MM.1S (cell line): ENCODE measurements around the gene EP400.

Source experiments
- DNase-seq: peaks from one replicate; pipeline ENCODE4 v3.0.0-alpha.2; 2015
- H2AFZ ChIP-seq: fragments of 300-600 bp; sonication (generic); 2 replicates; pipeline ENCODE4 v1.6.0; 2016; ENCODE audit warnings: antibody characterized with exemption, low read length
- H3F3A ChIP-seq: fragments of 300-600 bp; sonication (generic); 2 replicates; pipeline ENCODE4 v1.6.1; 2016; ENCODE audit warnings: mild to moderate bottlenecking, antibody characterized with exemption, low read length, moderate library complexity, mixed read lengths; ENCODE audit not compliant: insufficient read depth
- H3K27ac ChIP-seq: fragments of 300-600 bp; sonication (generic); 2 replicates; pipeline ENCODE4 v1.5.1; 2016; ENCODE audit warnings: mild to moderate bottlenecking, low read length
- H3K27me3 ChIP-seq: fragments of 300-600 bp; sonication (generic); replicated peaks from 2 replicates; pipeline ENCODE4 v1.6.0; 2016; ENCODE audit warnings: low read length; ENCODE audit not compliant: insufficient read depth
- H3K36me3 ChIP-seq: fragments of 300-600 bp; sonication (generic); replicated peaks from 2 replicates; pipeline ENCODE4 v1.6.1; 2016; ENCODE audit warnings: mild to moderate bottlenecking, low read length, mixed read lengths; ENCODE audit not compliant: insufficient read depth
- H3K4me1 ChIP-seq: fragments of 300-600 bp; sonication (generic); 2 replicates; pipeline ENCODE4 v1.6.1; 2016; ENCODE audit warnings: low read length, mixed read lengths
- H3K4me2 ChIP-seq: fragments of 300-600 bp; sonication (generic); 2 replicates; pipeline ENCODE4 v1.6.0; 2016; ENCODE audit warnings: low read depth, low read length
- H3K4me3 ChIP-seq: fragments of 300-600 bp; sonication (generic); 2 replicates; pipeline ENCODE4 v1.5.1; 2016; ENCODE audit warnings: low read length, mixed read lengths
- H3K79me2 ChIP-seq: fragments of 300-600 bp; sonication (generic); 2 replicates; pipeline ENCODE4 v1.6.1; 2016; ENCODE audit warnings: mixed run types, low read length, mixed read lengths
- H3K9ac ChIP-seq: fragments of 300-600 bp; sonication (generic); 2 replicates; pipeline ENCODE4 v1.6.1; 2016; ENCODE audit warnings: low read length, mixed read lengths
- H3K9me2 ChIP-seq: fragments of 300-600 bp; sonication (generic); replicated peaks from 2 replicates; pipeline ENCODE4 v1.6.1; 2016; ENCODE audit warnings: mild to moderate bottlenecking, low read length, mixed read lengths; ENCODE audit not compliant: insufficient read depth
- H3K9me3 ChIP-seq: fragments of 300-600 bp; sonication (generic); replicated peaks from 2 replicates; pipeline ENCODE4 v1.6.1; 2016; ENCODE audit warnings: mild to moderate bottlenecking, low read length, mixed read lengths; ENCODE audit not compliant: insufficient read depth
- H4K20me1 ChIP-seq: fragments of 300-600 bp; sonication (generic); 2 replicates; pipeline ENCODE4 v1.6.1; 2016; ENCODE audit warnings: mild to moderate bottlenecking, low read length, moderate library complexity, mixed read lengths; ENCODE audit not compliant: insufficient read depth
- EZH2 ChIP-seq: fragments of 300-600 bp; sonication (generic); optimal IDR thresholded peaks from 2 replicates; pipeline ENCODE3; 2017; ENCODE audit warnings: low read depth, mild to moderate bottlenecking, antibody characterized with exemption, low read length, mixed read lengths
- EZH2phosphoT487 ChIP-seq: fragments of 300-600 bp; sonication (generic); IDR thresholded peaks from 2 replicates; pipeline ENCODE4 v1.6.1; 2018; ENCODE audit warnings: antibody characterized with exemption, low read length
- TF ChIP-seq, protein P1 (sequence below): fragments of 300-600 bp; sonication (generic); IDR thresholded peaks from 2 replicates; pipeline ENCODE4 v1.5.1; 2016; ENCODE audit warnings: antibody characterized with exemption, low read length, mixed read lengths

The EP400 gene

DNA sequence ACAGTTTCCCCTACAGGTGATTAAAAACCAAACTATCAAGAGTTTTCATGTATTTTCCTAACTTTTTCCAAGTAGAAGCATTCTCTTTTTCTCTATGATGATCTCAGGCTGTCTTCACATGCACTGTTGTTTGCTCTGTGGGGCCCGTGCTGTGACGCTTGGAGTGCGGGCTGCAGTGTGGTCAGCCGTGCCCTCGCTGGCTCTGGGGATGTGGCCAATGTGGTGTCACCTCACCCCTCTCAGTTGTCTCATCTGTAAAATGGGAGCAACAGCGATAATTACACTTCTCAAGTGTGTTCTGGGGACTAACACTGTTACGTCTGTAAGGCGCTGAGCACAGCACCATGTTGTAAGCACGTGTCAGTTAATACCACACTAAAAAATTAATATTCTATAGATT, 165.8 kb downstream of the EP400 start:
- Histone ChIP-seq H3K4me1 (no peaks in the 10 kb centered on the region), H3K36me3 (no peaks in the 10 kb centered on the region), H3K9ac (no peak overlapping the region), H3K4me2 (no peak overlapping the region), H4K20me1 (no peaks in the 10 kb centered on the region), H3K9me3 (no peaks in the 10 kb centered on the region), H2AFZ (no peak overlapping the region), H3K27me3 (no peaks in the 10 kb centered on the region), H3K9me2 (no peaks in the 10 kb centered on the region), H3K4me3 (no peak overlapping the region), H3K27ac (no peak overlapping the region), H3F3A (no peaks in the 10 kb centered on the region), H3K79me2 (no peaks in the 10 kb centered on the region)
- DNase-seq = no peak
- no peak for TF ChIP-seq EZH2phosphoT487
- no peak for TF ChIP-seq EZH2
- TF ChIP-seq, protein P1, sequence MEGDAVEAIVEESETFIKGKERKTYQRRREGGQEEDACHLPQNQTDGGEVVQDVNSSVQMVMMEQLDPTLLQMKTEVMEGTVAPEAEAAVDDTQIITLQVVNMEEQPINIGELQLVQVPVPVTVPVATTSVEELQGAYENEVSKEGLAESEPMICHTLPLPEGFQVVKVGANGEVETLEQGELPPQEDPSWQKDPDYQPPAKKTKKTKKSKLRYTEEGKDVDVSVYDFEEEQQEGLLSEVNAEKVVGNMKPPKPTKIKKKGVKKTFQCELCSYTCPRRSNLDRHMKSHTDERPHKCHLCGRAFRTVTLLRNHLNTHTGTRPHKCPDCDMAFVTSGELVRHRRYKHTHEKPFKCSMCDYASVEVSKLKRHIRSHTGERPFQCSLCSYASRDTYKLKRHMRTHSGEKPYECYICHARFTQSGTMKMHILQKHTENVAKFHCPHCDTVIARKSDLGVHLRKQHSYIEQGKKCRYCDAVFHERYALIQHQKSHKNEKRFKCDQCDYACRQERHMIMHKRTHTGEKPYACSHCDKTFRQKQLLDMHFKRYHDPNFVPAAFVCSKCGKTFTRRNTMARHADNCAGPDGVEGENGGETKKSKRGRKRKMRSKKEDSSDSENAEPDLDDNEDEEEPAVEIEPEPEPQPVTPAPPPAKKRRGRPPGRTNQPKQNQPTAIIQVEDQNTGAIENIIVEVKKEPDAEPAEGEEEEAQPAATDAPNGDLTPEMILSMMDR = no peak

DNA sequence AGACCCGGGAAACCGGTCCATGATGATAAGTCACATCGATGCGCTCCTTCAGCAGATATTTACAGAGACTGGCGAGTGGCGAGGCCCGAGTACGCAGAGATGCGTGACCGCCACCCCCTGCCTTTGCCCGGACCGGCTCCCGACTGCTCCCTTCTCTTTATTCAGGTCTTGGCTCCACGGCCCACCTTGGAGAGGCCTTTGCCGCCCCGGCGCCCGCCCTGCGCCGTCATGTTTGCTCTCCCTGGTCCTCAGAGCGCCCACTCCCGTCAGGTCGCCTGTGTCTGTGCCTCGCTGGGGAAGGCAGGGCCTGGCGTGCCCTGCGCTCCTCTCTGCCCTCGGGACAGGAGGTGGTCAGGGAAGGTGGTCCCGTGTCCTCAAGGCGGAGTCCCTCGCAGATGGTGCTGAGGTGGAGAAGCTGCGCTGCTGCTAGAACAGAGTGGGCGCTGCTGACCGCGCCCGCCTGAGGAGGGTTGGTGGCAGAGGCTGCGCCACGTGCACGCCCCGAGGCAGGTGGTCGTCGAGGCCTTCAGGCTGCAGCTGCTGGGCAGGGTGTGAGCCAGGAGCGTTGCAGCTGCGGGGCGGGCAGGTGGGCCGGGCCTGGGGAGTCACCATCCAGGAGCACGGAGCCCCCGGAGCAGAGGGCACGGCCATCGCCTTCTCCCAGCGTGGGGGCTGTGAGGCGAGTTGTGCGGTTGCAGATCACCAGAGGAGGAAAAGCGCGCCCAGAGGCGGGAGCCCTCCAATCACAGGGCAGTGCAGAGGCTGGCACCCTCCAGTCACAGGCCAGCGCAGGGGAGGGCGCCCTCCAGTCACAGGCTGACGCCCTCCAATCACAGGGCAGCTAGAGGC, 167.2 kb downstream of the EP400 start:
- H4K20me1 ChIP-seq = no peaks in the 10 kb centered on the region
- H3K4me3 ChIP-seq = no peak overlapping the region
- H3K27ac ChIP-seq = no peak overlapping the region
- no peak overlapping the region for H3K4me2 ChIP-seq
- no peaks in the 10 kb centered on the region for H3K9me3 ChIP-seq
- TF ChIP-seq, protein P1 = no peak
- TF ChIP-seq EZH2phosphoT487 (no peak), EZH2 (no peak)
- no peaks in the 10 kb centered on the region for H3K79me2 ChIP-seq
- H2AFZ ChIP-seq = no peak overlapping the region
- no peak overlapping the region for H3K9ac ChIP-seq
- H3K27me3 ChIP-seq = no peaks in the 10 kb centered on the region
- no peaks in the 10 kb centered on the region for H3F3A ChIP-seq
- no peaks in the 10 kb centered on the region for H3K36me3 ChIP-seq
- DNase-seq = no peak
- H3K9me2 ChIP-seq = no peaks in the 10 kb centered on the region
- no peaks in the 10 kb centered on the region for H3K4me1 ChIP-seq

DNA sequence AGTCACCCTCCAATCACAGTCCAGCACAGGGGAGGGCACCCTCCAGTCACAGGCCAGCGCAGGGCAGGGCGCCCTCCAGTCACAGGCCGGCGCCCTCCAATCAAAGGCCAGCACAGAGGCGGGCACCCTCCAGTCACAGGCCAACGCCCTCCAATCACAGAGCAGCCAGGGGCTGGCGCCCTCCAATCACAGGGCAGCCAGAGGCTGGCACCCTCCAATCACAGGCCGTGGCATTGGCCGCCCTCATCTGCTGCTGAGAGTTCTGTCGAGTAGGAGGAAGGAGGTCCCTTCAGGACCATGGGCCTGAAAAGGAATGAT, 167.8 kb downstream of the EP400 start:
- Histone ChIP-seq H3K36me3 (no peaks in the 10 kb centered on the region), H3K9ac (no peak overlapping the region), H3K4me1 (no peaks in the 10 kb centered on the region), H3K4me3 (no peak overlapping the region), H3K27ac (no peak overlapping the region), H3K9me2 (no peaks in the 10 kb centered on the region), H3K4me2 (no peak overlapping the region), H3F3A (no peaks in the 10 kb centered on the region), H3K27me3 (no peaks in the 10 kb centered on the region), H2AFZ (no peak overlapping the region), H3K79me2 (no peaks in the 10 kb centered on the region), H3K9me3 (no peaks in the 10 kb centered on the region), H4K20me1 (no peaks in the 10 kb centered on the region)
- TF ChIP-seq EZH2phosphoT487 = no peak
- TF ChIP-seq, protein P1 = no peak
- DNase-seq = no peak
